HUES6 (cell line): ENCODE data around the gene RNF227.
"Not testable (repeated sequence)": the region's sequence is repeated elsewhere in the genome, so short reads cannot be mapped to it uniquely, and the experiment has no call there.

Experiments
- H3K27ac ChIP-seq: 2 replicates; pipeline ENCODE4 v1.7.0; 2013; ENCODE audit warnings: low read depth, mild to moderate bottlenecking, low read length, inconsistent platforms
- H3K27me3 ChIP-seq: 2 replicates; pipeline ENCODE4 v1.6.1; 2013; ENCODE audit warnings: low read length; ENCODE audit not compliant: control insufficient read depth, insufficient read depth
- H3K36me3 ChIP-seq: 2 replicates; pipeline ENCODE4 v1.6.1; 2013; ENCODE audit warnings: low read length; ENCODE audit not compliant: control insufficient read depth, insufficient read depth
- H3K4me1 ChIP-seq: 2 replicates; pipeline ENCODE4 v1.6.1; 2013; ENCODE audit warnings: low read length; ENCODE audit not compliant: control insufficient read depth, insufficient read depth
- H3K4me3 ChIP-seq: 2 replicates; pipeline ENCODE4 v1.5.1; 2013; ENCODE audit warnings: low read depth, low read length
- H3K9ac ChIP-seq: one replicate; pipeline ENCODE4 v1.6.1; 2013; ENCODE audit warnings: mild to moderate bottlenecking, low read length
- H3K9me3 ChIP-seq: 2 replicates; pipeline ENCODE4 v1.6.1; 2013; ENCODE audit warnings: low read depth, low read length; ENCODE audit not compliant: control insufficient read depth, insufficient read depth

The RNF227 gene

GRCh38 chr17:7915611-7916384 is at the start of gene RNF227:
TSS of gene RNF227 (minus strand) at chr17:7916289. CDS start at chr17:7916195, 94 bp downstream.
- H3K9me3 ChIP-seq, result peaks cover 3% of the 10 kb centered on the region; the same call in 1 of the 2 replicates
- peaks cover 13% of the 10 kb centered on the region for H3K4me1 ChIP-seq
- peaks cover under 1% of the 10 kb centered on the region; the same call in 1 of the 2 replicates for H3K36me3 ChIP-seq
- H3K27me3 ChIP-seq, result peaks cover 42% of the 10 kb centered on the region
- H3K4me3 ChIP-seq, result peak within 1 kb of the TSS; percentile 64
- H3K9ac ChIP-seq, result peak within 1 kb of the TSS; percentile 36
- no peak within 1 kb of the TSS for H3K27ac ChIP-seq

- H3K36me3 ChIP-seq, result no peaks in the 10 kb centered on the region
- no peaks in the 10 kb centered on the region for H3K9me3 ChIP-seq
- H3K27me3 ChIP-seq, result no peaks in the 10 kb centered on the region
- no peaks in the 10 kb centered on the region; the same call in 1 of the 2 replicates for H3K4me1 ChIP-seq
- H3K4me3 ChIP-seq, result no peak overlapping the region
- no peak overlapping the region for H3K27ac ChIP-seq
- H3K9ac ChIP-seq, result no peak overlapping the region
These were observed 45.3 kb upstream of the RNF227 start for GRCh38 chr17:7961421-7961820.

- no peak overlapping the region for H3K9ac ChIP-seq
- no peak overlapping the region for H3K4me3 ChIP-seq
- no peaks in the 10 kb centered on the region for H3K9me3 ChIP-seq
- no peaks in the 10 kb centered on the region for H3K27me3 ChIP-seq
- no peak overlapping the region for H3K27ac ChIP-seq
- H3K36me3 ChIP-seq, result no peaks in the 10 kb centered on the region
- H3K4me1 ChIP-seq, result no peaks in the 10 kb centered on the region; the same call in 1 of the 2 replicates
These were observed 43.6 kb upstream of the RNF227 start for GRCh38 chr17:7959503-7960253.

GRCh38 chr17:7956228-7956965 is 40.3 kb upstream of the RNF227 start:
- no peak overlapping the region for H3K9ac ChIP-seq

GRCh38 chr17:7955414-7956227 is 39.5 kb upstream of the RNF227 start:
- H3K9ac ChIP-seq, result no peak overlapping the region

More at GRCh38 chr17:7956228-7956965, 40.3 kb upstream of the RNF227 start:
- Histone ChIP-seq H3K9me3 (peaks cover 2% of the 10 kb centered on the region; the same call in 1 of the 2 replicates), H3K4me1 (no peaks in the 10 kb centered on the region; the same call in 1 of the 2 replicates), H3K4me3 (no peak overlapping the region), H3K36me3 (no peaks in the 10 kb centered on the region), H3K27me3 (no peaks in the 10 kb centered on the region), H3K27ac (no peak overlapping the region)

GRCh38 chr17:7953266-7953665 is 37.2 kb upstream of the RNF227 start:
- peaks cover 12% of the 10 kb centered on the region for H3K36me3 ChIP-seq
- H3K9me3 ChIP-seq, H3K4me1 ChIP-seq, H3K9ac ChIP-seq, H3K27me3 ChIP-seq, H3K4me3 ChIP-seq, H3K27ac ChIP-seq: not testable (repeated sequence)

More at GRCh38 chr17:7955414-7956227, 39.5 kb upstream of the RNF227 start:
- peaks cover 2% of the 10 kb centered on the region; the same call in 1 of the 2 replicates for H3K9me3 ChIP-seq
- H3K4me1 ChIP-seq, result no peaks in the 10 kb centered on the region
- H3K4me3 ChIP-seq, result no peak overlapping the region
- no peaks in the 10 kb centered on the region for H3K36me3 ChIP-seq
- H3K27ac ChIP-seq, result no peak overlapping the region
- H3K27me3 ChIP-seq, result no peaks in the 10 kb centered on the region

GRCh38 chr17:7951143-7951792 is 35.2 kb upstream of the RNF227 start:
- Histone ChIP-seq H3K9me3 (peaks cover 2% of the 10 kb centered on the region; the same call in 1 of the 2 replicates), H3K36me3 (peaks cover 27% of the 10 kb centered on the region), H3K9ac (no peak overlapping the region), H3K27ac (no peak overlapping the region), H3K4me1 (no peaks in the 10 kb centered on the region), H3K4me3 (no peak overlapping the region), H3K27me3 (no peaks in the 10 kb centered on the region)

- no peaks in the 10 kb centered on the region for H3K27me3 ChIP-seq
- no peak overlapping the region for H3K27ac ChIP-seq
- peaks cover 2% of the 10 kb centered on the region; the same call in 1 of the 2 replicates for H3K9me3 ChIP-seq
- no peak overlapping the region for H3K4me3 ChIP-seq
- H3K9ac ChIP-seq, result no peak overlapping the region
- H3K4me1 ChIP-seq, result no peaks in the 10 kb centered on the region
- peaks cover 34% of the 10 kb centered on the region for H3K36me3 ChIP-seq
These were observed 34.5 kb upstream of the RNF227 start for GRCh38 chr17:7950578-7950977.

GRCh38 chr17:7947651-7948050 is 31.6 kb upstream of the RNF227 start:
- H3K27ac ChIP-seq, result no peak overlapping the region
- peaks cover 59% of the 10 kb centered on the region for H3K36me3 ChIP-seq
- H3K4me3 ChIP-seq, result no peak overlapping the region
- H3K9ac ChIP-seq, result no peak overlapping the region
- no peaks in the 10 kb centered on the region for H3K4me1 ChIP-seq
- no peaks in the 10 kb centered on the region for H3K27me3 ChIP-seq
- no peaks in the 10 kb centered on the region for H3K9me3 ChIP-seq

GRCh38 chr17:7946441-7946840 is 30.4 kb upstream of the RNF227 start:
- no peaks in the 10 kb centered on the region for H3K27me3 ChIP-seq
- H3K9me3 ChIP-seq, result no peaks in the 10 kb centered on the region
- H3K36me3 ChIP-seq, result peaks cover 63% of the 10 kb centered on the region
- H3K4me1 ChIP-seq, result no peaks in the 10 kb centered on the region
- H3K27ac ChIP-seq, result no peak overlapping the region
- H3K4me3 ChIP-seq, result no peak overlapping the region
- H3K9ac ChIP-seq, result no peak overlapping the region
